Measurements from ENCODE around the gene LRRC4. TPM values are rescaled to one million over a fixed set of nuclear protein-coding genes. Genes with fewer than 3 reads are reported as not detected.

Gene LRRC4
- total and polyA plus RNA-seq, 2 donors (not counting 3 experiments of a cell fraction or from before 2014, with no cell fraction given), result 3.8 to 4.2 TPM

DNA sequence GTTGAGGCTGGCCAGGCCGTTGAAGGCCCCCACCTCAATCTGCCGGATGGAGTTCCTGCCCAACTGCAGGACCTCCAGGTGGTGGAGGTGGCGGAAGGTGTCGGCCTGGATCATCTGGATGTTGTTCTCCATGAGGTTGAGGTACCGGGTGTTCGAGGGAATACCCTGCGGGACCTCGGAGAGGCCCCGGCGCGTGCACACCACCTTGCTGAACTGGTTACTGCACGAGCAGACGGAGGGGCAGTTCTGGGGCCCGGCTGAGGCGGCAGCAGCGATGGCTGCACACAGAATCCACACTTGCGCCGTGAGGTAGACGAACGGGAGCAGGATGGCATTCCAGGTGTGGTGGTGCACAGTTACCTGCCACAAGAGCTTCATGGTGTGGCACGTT is 979 bp downstream of the LRRC4 start:
- TSS peak; percentile 29 for BruUV-seq (replicated peaks)
- no peaks in the 10 kb centered on the region for H3K9me1 ChIP-seq (replicated peaks; ENCODE audit: control insufficient read depth, extremely low read depth, insufficient read depth, low read length)
- FAIRE-seq, result no peak
- H4K20me1 ChIP-seq (replicated peaks; ENCODE audit: control insufficient read depth, extremely low read depth, insufficient read depth, low read length), result peaks cover 4% of the 10 kb centered on the region
- no peaks in the 10 kb centered on the region for H3K79me2 ChIP-seq (ENCODE audit: control insufficient read depth, insufficient read depth, low read length)
- ChIA-PET POLR2A (no interaction called here), CTCF (interaction anchor here (0.6 to 2.7 kb wide), 9 partner anchors 9 to 323 kb away, joined by 3 to 13 read pairs (median 5); no protein-coding TSS in a partner anchor)
- no peak overlapping the region for H3K9ac ChIP-seq (replicated peaks; ENCODE audit: extremely low read depth, insufficient read depth, low read length)
- no peak for TF ChIP-seq JUN (IDR thresholded peaks at IDR 0.05; ENCODE audit: borderline replicate concordance, insufficient read depth, insufficient read length, low read depth)
- no peak for TF ChIP-seq FOS (IDR thresholded peaks at IDR 0.05; ENCODE audit: borderline replicate concordance, insufficient read depth, low read length)
- TF ChIP-seq, protein P1, sequence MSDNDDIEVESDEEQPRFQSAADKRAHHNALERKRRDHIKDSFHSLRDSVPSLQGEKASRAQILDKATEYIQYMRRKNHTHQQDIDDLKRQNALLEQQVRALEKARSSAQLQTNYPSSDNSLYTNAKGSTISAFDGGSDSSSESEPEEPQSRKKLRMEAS (IDR thresholded peaks at IDR 0.05; ENCODE audit: insufficient read depth, insufficient read length), result no peak
- TF ChIP-seq, protein P2, sequence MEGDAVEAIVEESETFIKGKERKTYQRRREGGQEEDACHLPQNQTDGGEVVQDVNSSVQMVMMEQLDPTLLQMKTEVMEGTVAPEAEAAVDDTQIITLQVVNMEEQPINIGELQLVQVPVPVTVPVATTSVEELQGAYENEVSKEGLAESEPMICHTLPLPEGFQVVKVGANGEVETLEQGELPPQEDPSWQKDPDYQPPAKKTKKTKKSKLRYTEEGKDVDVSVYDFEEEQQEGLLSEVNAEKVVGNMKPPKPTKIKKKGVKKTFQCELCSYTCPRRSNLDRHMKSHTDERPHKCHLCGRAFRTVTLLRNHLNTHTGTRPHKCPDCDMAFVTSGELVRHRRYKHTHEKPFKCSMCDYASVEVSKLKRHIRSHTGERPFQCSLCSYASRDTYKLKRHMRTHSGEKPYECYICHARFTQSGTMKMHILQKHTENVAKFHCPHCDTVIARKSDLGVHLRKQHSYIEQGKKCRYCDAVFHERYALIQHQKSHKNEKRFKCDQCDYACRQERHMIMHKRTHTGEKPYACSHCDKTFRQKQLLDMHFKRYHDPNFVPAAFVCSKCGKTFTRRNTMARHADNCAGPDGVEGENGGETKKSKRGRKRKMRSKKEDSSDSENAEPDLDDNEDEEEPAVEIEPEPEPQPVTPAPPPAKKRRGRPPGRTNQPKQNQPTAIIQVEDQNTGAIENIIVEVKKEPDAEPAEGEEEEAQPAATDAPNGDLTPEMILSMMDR (IDR thresholded peaks at IDR 0.05; ENCODE audit: extremely low read depth in 1 of 2, insufficient read depth in 1 of 2, low read depth in 1 of 2, low read length in 2 of 2), result no peak
- no peak for TF ChIP-seq GATA2 (IDR thresholded peaks at IDR 0.05; ENCODE audit: insufficient read depth, insufficient read length, low read depth, low read length)
- TF ChIP-seq EZH2 (IDR thresholded peaks at IDR 0.05; ENCODE audit: borderline replicate concordance, low read depth, low read length, severe bottlenecking), result no peak
- no peak for TF ChIP-seq POLR2AphosphoS5 (IDR thresholded peaks at IDR 0.05; ENCODE audit: insufficient read depth, low read depth, low read length)
- TF ChIP-seq MYC (IDR thresholded peaks at IDR 0.05; ENCODE audit: low read depth, low read length), result no peak
- TF ChIP-seq POLR2A (IDR thresholded peaks at IDR 0.05; ENCODE audit: low read depth, low read length), result no peak
- H3K9me3 ChIP-seq (replicated peaks; ENCODE audit: control insufficient read depth, insufficient read depth, low read length), result no peaks in the 10 kb centered on the region
- peak overlapping the region; percentile 3 for H3K4me2 ChIP-seq (ENCODE audit: insufficient read depth, low read length)
- H3K4me1 ChIP-seq (ENCODE audit: control insufficient read depth, extremely low read depth, insufficient read depth, low read length), result peaks cover 14% of the 10 kb centered on the region
- no peaks in the 10 kb centered on the region for H3K27me3 ChIP-seq (ENCODE audit: control insufficient read depth in 2 of 2, insufficient read depth in 2 of 2, low read length in 2 of 2)
- H3K27ac ChIP-seq (ENCODE audit: insufficient read depth, low read depth, low read length), result no peak overlapping the region
- H3K4me3 ChIP-seq (replicated peaks in 1 of 3; ENCODE audit: insufficient read depth in 1 of 3, low read depth in 1 of 3, low read length in 3 of 3), result peak overlapping the region in 1 of 3 experiments; percentile 45
- no peak for DNase-seq (ENCODE audit: low read depth, low spot score)
- dilution Hi-C loops (cut with MboI; ENCODE audit: extremely low pct_ligation_motif_present, low sequenced_read_pairs), result no loop called here
- intact Hi-C loops (cut with micrococcal nuclease), result loop anchor here (5.0 to 10.0 kb wide), 2 partner anchors 102 to 445 kb away; partner anchors contain the start of genes ARF5 and GCC1
- no peak overlapping the region for H2AFZ ChIP-seq (ENCODE audit: low read depth, low read length)
- no peaks in the 10 kb centered on the region for H3K36me3 ChIP-seq (ENCODE audit: control insufficient read depth in 2 of 2, extremely low read depth in 1 of 2, insufficient read depth in 2 of 2, low read length in 2 of 2)
